CD4-positive, alpha-beta T cell treated with Interleukin-15 for 1 hour (primary cell): ENCODE results near the gene PKHD1.
"Not testable (repeated sequence)": the region's sequence is repeated elsewhere in the genome, so short reads cannot be mapped to it uniquely, and the experiment has no call there.

Experiments used
- DNase-seq: peaks from one replicate; pipeline ENCODE4 v3.0.0-alpha.2; 2020

The PKHD1 gene

GRCh38 chr6:51983564-51983963 is 103.8 kb downstream of the PKHD1 start:
- DNase-seq = no peak

GRCh38 chr6:51982695-51983094 is 104.7 kb downstream of the PKHD1 start:
- not testable (repeated sequence) for DNase-seq

- no peak for DNase-seq
These were observed 111.0 kb downstream of the PKHD1 start for GRCh38 chr6:51976374-51976773.

DNA sequence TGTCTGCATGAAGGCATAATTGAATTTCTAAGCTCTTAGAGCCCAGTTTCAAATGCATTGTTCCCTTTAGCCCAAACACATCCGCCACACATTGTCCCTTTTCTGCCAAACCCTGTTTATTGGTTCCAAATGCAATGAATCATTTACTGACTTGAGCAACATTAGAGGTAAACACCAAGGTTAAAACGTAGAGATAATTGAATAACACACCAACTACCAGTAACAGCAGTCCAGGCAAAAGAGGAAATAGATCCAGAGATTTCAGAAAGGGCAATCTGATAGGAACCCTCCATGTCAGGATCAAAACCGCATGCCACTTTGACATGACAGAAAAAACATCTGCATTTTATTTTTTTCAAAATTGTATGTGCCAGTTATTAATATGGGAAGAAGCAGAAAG is 114.8 kb downstream of the PKHD1 start:
- DNase-seq = no peak

DNA sequence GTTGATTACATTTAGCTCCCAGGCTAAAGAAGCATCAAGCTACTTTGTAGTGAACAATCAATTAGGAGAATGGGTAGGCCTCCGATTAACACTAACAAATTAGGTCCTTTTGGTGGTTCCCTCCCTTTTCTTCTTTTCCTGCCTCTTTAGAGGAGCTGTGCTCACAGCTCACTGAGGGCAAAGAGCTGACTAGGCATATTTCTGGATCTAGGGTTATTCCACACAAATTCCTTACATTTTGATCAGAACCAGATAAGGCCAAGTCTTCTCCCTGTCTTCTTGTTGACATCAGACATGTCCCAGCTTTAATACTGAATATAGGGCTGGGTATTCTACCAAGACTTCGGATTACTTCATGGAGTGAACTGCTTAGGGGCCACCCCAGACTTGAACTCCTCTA is 119.1 kb downstream of the PKHD1 start:
- DNase-seq = no peak

DNA sequence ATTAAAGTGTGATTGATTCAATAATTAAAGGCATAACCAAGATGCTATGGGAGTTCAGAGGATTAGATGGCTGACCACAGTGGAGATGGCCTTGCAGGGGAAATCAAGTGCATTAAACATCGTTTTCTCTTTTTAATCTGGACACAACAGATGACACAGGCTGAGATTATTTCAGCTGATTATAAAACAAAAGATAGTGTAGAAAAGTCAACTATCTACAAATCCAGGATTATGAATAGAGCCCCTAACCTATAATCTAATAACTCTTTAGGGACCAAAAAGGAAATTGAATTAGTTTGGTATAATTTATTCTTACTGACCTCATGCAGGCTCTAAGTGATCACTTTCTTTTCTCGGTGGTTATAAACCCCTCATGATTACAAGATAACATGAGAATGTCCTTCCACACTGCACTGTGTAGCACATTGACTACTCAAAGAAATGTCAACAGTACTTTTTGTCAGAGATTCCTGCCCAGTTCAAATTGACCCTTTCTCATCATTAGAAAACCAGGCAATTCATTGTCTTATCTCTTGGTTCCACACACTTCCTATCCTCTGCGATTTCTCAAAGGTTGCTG is 122.1 kb downstream of the PKHD1 start:
- DNase-seq = no peak

DNA sequence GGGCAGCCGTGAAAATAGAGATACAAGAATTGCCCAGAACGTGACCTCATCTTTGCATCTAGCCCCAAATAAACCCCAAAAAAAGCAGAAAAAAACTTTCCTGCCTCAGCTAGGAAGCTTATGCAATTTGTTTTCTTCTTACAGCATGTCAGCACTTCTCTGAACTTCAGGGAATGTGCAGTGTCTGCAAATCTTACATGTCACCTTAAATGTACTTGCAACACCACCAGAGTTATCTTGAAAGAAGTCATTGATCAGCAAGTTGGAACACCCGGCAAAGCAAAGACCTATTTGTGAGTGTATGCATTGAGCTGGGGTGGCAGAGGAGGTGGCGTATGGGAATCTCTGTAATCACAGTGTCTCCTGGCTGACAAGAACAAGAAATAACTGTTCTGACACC is 123.4 kb downstream of the PKHD1 start:
- DNase-seq = no peak

- DNase-seq = no peak
These were observed 125.1 kb downstream of the PKHD1 start for GRCh38 chr6:51962354-51962753.

GRCh38 chr6:51960419-51960818 is 127.0 kb downstream of the PKHD1 start:
- DNase-seq = no peak

DNA sequence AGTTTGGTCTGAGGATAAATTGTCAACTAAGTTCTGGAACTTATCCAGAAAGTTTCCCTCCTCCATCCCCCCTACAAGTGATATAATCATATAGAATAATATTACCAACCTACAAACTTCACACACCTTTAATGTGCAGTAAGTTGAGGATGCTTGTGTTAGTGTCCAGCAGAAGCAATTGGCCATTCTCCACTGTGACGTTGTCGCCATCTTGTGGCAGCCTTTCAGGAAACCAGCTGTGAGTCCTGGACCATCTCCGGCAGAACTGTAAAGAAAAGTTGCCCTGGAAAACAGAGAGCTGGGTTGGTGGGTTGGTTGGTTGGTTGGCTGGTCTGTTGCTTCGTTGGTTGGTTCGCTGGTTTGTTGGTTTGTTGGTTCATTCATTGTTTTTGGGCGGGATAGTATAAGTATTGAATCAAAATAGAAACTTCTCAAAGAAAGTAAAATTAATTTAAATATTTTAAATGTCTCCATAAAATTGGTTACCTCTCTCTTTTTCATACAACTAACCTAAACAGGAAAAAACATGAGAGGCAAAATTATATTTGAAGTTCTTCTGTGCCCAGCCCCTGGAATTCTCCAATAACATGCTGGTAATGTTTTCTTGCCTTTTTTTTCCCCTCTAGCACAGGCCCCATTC is 127.5 kb downstream of the PKHD1 start:
- DNase-seq = no peak

GRCh38 chr6:51954681-51955080 is 132.7 kb downstream of the PKHD1 start:
- DNase-seq = no peak

GRCh38 chr6:51953246-51953645 is 134.2 kb downstream of the PKHD1 start:
- DNase-seq = no peak

GRCh38 chr6:51951924-51952323 is 135.5 kb downstream of the PKHD1 start:
- no peak for DNase-seq

GRCh38 chr6:51949526-51949925 is 137.9 kb downstream of the PKHD1 start:
- no peak for DNase-seq

DNA sequence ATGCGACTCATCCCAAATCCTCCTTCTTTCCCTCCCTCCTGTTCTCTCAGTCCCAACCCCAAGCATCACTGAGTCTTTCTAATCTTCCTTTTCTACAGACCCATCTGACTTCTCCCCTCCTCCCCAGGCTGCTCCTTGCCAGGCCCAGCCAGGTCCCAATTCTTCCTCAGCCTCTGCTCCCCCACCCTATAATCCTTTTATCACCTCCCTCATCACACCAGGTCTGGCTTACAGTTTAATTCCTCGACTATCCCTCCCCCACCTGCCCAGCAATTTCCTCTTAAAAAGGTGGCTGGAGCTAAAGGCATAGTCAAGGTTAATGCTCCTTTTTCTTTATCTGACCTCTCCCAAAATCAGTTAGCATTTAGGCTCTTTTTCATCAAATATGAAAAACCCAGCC is 147.7 kb downstream of the PKHD1 start:
- DNase-seq = not testable (repeated sequence)

GRCh38 chr6:51936531-51937290 is 150.7 kb downstream of the PKHD1 start:
- DNase-seq = no peak

DNA sequence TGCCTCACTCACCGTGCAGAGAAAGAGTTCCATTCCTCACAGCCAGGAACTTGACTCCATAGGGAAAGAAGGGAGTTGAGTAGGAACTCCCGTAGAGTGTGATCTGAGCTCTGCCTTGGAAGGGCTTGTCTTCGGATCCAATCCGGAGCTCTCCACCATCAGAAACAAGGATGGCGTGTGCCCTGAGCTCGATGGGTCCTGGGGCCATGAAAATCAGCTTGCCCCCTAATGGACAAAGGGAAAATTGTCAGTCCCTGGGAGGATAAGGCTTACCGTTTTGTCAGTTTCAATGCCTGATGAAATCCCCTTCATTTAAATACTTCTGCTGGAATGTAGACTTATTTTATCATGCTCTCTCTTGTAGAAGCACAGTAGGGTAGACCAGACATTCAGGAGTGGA is 153.3 kb downstream of the PKHD1 start:
- no peak for DNase-seq

DNA sequence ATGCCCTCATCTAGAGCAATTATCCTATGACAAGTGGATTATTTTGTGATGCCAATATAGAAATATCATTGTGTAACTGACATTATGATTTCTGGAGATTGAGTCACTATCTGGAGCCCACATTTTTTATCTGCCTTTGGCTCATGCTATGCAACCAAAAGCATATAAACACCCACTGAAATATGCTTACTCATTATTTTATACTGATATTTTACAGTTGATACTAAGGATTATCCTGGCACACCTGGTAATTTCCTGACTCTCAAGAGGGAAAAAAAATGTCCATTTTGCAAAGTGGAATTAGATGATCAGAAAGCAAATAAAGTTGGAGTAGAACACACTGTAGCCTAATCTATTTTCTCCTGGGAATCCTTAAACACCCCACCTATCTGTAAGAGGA is 154.5 kb downstream of the PKHD1 start:
- no peak for DNase-seq

DNA sequence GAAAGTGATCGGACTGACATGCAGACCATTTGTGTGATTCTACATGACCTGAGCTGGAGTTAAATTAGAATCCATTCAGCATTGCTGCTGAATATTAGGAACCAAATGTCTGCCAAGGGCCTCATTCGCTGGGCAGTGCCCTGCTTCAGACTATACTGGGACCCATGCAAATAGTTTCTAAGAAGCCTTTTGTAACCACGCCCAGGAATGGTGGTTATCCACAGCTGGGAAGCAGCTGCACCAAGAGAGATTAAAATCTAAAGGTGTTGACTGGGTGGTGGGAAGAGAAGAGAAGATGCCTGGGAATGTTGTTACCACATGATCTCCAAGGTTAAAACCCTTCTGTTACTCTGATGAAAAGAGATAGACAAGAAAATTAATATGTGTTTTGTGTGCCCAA is 156.8 kb downstream of the PKHD1 start:
- no peak for DNase-seq

DNA sequence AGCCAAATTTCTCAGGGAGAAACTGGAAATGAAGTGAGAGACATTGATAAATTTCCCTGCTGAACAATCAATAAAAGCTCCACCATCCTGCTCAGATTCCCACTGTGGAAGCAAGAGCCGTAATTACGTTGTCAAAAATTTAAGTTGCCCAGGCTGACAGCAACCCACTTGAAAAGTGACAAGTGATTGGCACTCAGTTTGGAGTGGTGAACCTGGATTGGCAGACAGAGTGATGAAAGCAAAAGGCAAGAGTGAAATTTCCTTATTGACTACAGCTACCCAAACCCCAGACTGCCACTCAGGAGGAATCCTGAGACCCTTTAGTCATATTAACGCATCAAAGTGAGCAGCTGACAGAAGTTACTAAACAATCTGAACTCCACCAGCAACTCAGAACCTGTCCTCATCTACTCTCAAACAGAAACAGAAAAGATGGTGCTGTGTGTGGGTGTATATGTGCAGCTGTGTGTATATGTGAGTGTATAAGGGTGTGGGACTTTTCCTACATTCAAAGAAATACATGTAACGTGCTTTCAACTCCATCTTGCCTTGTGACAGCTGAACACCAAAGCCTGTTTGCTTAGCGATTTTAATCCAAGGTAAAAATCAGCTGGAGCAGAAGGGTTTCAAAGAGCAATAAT is 157.4 kb downstream of the PKHD1 start:
- no peak for DNase-seq

DNA sequence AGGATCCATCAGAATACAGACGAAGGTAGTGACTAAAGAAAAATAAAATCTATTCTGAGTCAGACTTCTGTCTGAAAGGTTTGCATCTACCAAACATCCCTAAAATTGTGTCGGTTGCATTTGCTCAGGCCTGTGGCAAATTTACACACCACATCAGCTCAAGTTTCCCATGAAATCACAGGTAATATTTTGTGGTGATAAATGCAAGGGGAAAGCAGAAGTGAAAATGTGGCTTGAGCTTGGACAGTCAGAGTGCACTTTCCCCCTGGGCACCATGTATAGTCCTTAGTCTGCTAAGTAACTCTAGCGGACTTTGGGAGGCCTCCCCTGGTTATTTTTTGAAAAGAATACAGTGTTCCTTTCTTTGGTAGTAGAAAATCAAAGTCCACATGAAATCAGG is 159.1 kb downstream of the PKHD1 start:
- DNase-seq = no peak

DNA sequence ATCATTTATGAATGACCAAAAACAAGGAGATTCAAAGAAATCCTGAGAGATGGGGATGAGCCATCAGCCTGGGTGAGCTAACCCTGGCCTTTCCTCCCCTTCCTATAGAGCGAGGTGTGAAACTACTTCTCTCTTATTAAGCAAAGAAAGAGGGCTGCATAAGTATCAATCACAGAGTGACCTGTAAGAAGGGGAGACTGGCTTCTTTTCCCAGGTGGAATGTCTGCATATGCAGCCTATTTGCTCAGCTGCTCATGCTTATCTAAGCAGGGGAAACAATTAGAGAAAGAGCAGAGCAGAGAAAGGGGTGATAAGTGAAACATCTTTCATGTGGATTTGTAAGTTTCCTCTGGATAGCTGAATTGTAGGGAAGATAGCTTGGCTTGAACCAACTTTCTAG is 160.0 kb downstream of the PKHD1 start:
- no peak for DNase-seq

GRCh38 chr6:51926125-51926524 is 161.3 kb downstream of the PKHD1 start:
- DNase-seq = no peak

GRCh38 chr6:51922479-51922878 is 164.9 kb downstream of the PKHD1 start:
- DNase-seq = not testable (repeated sequence)
